Measurements from ENCODE around the gene ATP5F1A.
"Not testable (repeated sequence)": the region's sequence is repeated elsewhere in the genome, so short reads cannot be mapped to it uniquely, and the experiment has no call there.

DNA sequence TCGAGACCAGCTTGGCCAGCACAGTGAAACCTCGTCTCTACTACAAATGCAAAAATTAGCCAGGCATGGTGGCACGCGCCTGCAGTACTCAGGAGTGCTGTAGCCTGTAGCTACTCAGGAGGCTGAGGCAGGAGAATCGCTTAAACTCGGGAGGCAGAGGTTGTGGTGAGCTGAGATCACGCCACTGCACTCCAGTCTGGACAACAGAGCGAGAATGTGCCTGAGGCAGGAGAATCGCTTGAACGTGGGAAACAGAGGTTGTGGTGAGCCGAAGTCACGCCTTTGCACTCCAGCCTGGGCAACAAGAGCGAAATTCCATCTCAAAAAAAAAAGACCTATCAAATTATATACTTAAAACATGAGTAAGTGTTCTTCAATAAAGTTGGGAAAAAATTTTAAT lies 50.7 kb downstream of the ATP5F1A start:
- TF ChIP-seq, protein P1, sequence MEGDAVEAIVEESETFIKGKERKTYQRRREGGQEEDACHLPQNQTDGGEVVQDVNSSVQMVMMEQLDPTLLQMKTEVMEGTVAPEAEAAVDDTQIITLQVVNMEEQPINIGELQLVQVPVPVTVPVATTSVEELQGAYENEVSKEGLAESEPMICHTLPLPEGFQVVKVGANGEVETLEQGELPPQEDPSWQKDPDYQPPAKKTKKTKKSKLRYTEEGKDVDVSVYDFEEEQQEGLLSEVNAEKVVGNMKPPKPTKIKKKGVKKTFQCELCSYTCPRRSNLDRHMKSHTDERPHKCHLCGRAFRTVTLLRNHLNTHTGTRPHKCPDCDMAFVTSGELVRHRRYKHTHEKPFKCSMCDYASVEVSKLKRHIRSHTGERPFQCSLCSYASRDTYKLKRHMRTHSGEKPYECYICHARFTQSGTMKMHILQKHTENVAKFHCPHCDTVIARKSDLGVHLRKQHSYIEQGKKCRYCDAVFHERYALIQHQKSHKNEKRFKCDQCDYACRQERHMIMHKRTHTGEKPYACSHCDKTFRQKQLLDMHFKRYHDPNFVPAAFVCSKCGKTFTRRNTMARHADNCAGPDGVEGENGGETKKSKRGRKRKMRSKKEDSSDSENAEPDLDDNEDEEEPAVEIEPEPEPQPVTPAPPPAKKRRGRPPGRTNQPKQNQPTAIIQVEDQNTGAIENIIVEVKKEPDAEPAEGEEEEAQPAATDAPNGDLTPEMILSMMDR (IDR thresholded peaks at IDR 0.05; ENCODE audit: low read length): not testable (repeated sequence)
- not testable (repeated sequence) for TF ChIP-seq EZH2 (optimal IDR thresholded peaks at IDR 0.05; ENCODE audit: low read depth, low read length); EZH2phosphoT487 (IDR thresholded peaks at IDR 0.05; ENCODE audit: low read length)
